ENCODE data around the gene SLC4A8.

GRCh38 chr12:51377099-51377984 is 47.3 kb upstream of the SLC4A8 start:
- TF ChIP-seq PATZ1 (CRISPR knock-in tag; IDR thresholded peaks at IDR 0.05; ENCODE audit: borderline replicate concordance) (no peak), CSDC2 (CRISPR knock-in tag; IDR thresholded peaks at IDR 0.05) (no peak), TSHZ2 (CRISPR knock-in tag; IDR thresholded peaks at IDR 0.05) (no peak), ZFP3 (CRISPR knock-in tag; IDR thresholded peaks at IDR 0.05) (no peak), RARB (CRISPR knock-in tag; IDR thresholded peaks at IDR 0.05) (no peak), GLIS3 (CRISPR knock-in tag; IDR thresholded peaks at IDR 0.05) (no peak), ZNF565 (CRISPR knock-in tag; conservative IDR thresholded peaks at IDR 0.05; ENCODE audit: low read depth) (no peak), ZNF70 (CRISPR knock-in tag; IDR thresholded peaks at IDR 0.05) (no peak), ISL1 (CRISPR knock-in tag; IDR thresholded peaks at IDR 0.05) (no peak), ESRRG (CRISPR knock-in tag; IDR thresholded peaks at IDR 0.05) (no peak), CREB5 (CRISPR knock-in tag; IDR thresholded peaks at IDR 0.05; ENCODE audit: low read depth) (no peak)
